Keratinocyte (primary cell): ENCODE data around the gene KIF1C.

Source experiments
- EZH2 ChIP-seq: IDR thresholded peaks from one replicate; pipeline ENCODE4 v1.6.1; 2012; ENCODE audit warnings: inconsistent platforms, mild to moderate bottlenecking, low read length, moderate library complexity
- TF ChIP-seq, protein P1 (sequence below), 3 experiments: IDR thresholded peaks in 1 of 3; conservative IDR thresholded peaks in 1 of 3; optimal IDR thresholded peaks in 1 of 3; 2 replicates in 2 of 3; 3 replicates in 1 of 3; pipeline versions ENCODE3 to v1.5.1; 2011; ENCODE audit warnings: low read length in 3 of 3, mild to moderate bottlenecking in 3 of 3, moderate library complexity in 2 of 3, control low read depth in 1 of 3, inconsistent platforms in 1 of 3; ENCODE audit not compliant: insufficient read depth in 2 of 3; ENCODE audit errors: extremely low read depth in 1 of 3

DNA sequence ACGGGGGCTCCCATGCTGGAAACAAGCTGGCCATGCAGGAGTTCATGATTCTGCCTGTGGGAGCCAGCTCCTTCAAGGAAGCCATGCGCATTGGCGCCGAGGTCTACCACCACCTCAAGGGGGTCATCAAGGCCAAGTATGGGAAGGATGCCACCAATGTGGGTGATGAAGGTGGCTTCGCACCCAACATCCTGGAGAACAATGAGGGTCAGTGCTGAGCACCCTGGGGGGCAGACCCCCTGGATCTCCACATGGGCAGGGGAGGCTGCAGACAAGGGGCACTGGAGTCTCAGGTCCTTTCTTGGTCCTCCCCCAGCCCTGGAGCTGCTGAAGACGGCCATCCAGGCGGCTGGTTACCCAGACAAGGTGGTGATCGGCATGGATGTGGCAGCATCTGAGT, 42.7 kb upstream of the KIF1C start:
- TF ChIP-seq, protein P1, sequence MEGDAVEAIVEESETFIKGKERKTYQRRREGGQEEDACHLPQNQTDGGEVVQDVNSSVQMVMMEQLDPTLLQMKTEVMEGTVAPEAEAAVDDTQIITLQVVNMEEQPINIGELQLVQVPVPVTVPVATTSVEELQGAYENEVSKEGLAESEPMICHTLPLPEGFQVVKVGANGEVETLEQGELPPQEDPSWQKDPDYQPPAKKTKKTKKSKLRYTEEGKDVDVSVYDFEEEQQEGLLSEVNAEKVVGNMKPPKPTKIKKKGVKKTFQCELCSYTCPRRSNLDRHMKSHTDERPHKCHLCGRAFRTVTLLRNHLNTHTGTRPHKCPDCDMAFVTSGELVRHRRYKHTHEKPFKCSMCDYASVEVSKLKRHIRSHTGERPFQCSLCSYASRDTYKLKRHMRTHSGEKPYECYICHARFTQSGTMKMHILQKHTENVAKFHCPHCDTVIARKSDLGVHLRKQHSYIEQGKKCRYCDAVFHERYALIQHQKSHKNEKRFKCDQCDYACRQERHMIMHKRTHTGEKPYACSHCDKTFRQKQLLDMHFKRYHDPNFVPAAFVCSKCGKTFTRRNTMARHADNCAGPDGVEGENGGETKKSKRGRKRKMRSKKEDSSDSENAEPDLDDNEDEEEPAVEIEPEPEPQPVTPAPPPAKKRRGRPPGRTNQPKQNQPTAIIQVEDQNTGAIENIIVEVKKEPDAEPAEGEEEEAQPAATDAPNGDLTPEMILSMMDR (optimal IDR thresholded peaks at IDR 0.05 in 1 of 3, IDR thresholded peaks at IDR 0.05 in 1 of 3, conservative IDR thresholded peaks at IDR 0.05 in 1 of 3; ENCODE audit: extremely low read depth in 1 of 3, insufficient read depth in 2 of 3, low read length in 3 of 3): no peak
- no peak for TF ChIP-seq EZH2
